ENCODE results near the gene PDGFA. TPM values are rescaled to one million over a fixed set of nuclear protein-coding genes. Genes with fewer than 3 reads are reported as not detected.
A peak's percentile ranks its signal among the peaks of the same experiment; 100 is the strongest.

The PDGFA gene
- total and polyA plus RNA-seq, 5 donors from 2014 or later, result 2.9 TPM; not detected in 4

GRCh38 chr7:537911-538634, 18.4 kb upstream of the PDGFA start:
- Mint-ChIP-seq H3K27ac (no peak overlapping the region), H3K27me3 (no peaks in the 10 kb centered on the region), H3K4me3 (no peak overlapping the region), H3K9me3 (no peaks in the 10 kb centered on the region), H3K36me3 (no peaks in the 10 kb centered on the region), H3K4me1 (peaks cover 0 to 2% (median 0%) of the 10 kb centered on the region in 4 donors)
- DNase-seq, result no peak
- Histone ChIP-seq H3K27me3 (ENCODE audit: control insufficient read depth, insufficient read depth, low read length) (no peaks in the 10 kb centered on the region), H3K4me1 (ENCODE audit: control insufficient read depth, insufficient read depth, low read length, poor library complexity, severe bottlenecking) (no peaks in the 10 kb centered on the region), H3K9me3 (ENCODE audit: control insufficient read depth in 2 of 2, low read length in 2 of 2) (no peaks in the 10 kb centered on the region), H3K4me3 (ENCODE audit: low read depth, low read length) (no peak overlapping the region), H3K36me3 (ENCODE audit: control insufficient read depth, insufficient read depth, low read length) (no peaks in the 10 kb centered on the region), H3K27ac (ENCODE audit: insufficient read depth, low read length, poor library complexity, severe bottlenecking) (no peak overlapping the region)
- ATAC-seq (ENCODE audit: low read depth in 2 of 2), result no peak

DNA sequence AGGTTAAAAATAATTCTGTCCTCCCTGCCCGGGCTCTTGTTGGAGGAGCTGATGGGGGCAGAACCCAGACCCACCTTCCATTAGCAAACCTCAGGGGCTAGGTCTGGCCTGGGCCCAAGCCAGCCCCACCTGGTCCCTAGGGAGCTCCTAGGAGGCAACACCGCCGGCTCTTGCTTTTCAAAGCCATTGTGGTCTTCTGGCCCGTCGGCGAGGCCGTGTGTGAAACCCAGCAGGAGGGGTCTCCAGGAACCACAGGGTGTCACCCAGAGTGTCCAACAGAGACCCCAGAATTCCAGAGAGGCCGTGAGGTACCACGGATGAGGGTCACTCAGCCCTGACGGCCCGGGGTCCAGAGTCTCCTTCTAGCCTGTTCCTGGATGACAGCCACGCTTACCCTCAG, 16.6 kb upstream of the PDGFA start:
- Mint-ChIP-seq H3K4me3 (no peak overlapping the region), H3K9me3 (no peaks in the 10 kb centered on the region), H3K27ac (no peak overlapping the region), H3K4me1 (peaks cover 0 to 2% (median 0%) of the 10 kb centered on the region in 4 donors), H3K27me3 (no peaks in the 10 kb centered on the region), H3K36me3 (no peaks in the 10 kb centered on the region)
- ATAC-seq (ENCODE audit: low read depth in 2 of 2) (no peak), DNase-seq (no peak)
- Histone ChIP-seq H3K27me3 (ENCODE audit: control insufficient read depth, insufficient read depth, low read length) (no peaks in the 10 kb centered on the region), H3K4me3 (ENCODE audit: low read depth, low read length) (no peak overlapping the region), H3K9me3 (ENCODE audit: control insufficient read depth in 2 of 2, low read length in 2 of 2) (no peaks in the 10 kb centered on the region), H3K27ac (ENCODE audit: insufficient read depth, low read length, poor library complexity, severe bottlenecking) (no peak overlapping the region), H3K36me3 (ENCODE audit: control insufficient read depth, insufficient read depth, low read length) (no peaks in the 10 kb centered on the region), H3K4me1 (ENCODE audit: control insufficient read depth, insufficient read depth, low read length, poor library complexity, severe bottlenecking) (no peaks in the 10 kb centered on the region)

- H3K9me3 Mint-ChIP-seq, result no peaks in the 10 kb centered on the region
- Histone ChIP-seq H3K4me3 (ENCODE audit: low read depth, low read length) (no peak overlapping the region), H3K9me3 (ENCODE audit: control insufficient read depth in 2 of 2, low read length in 2 of 2) (no peaks in the 10 kb centered on the region), H3K27ac (ENCODE audit: insufficient read depth, low read length, poor library complexity, severe bottlenecking) (no peak overlapping the region), H3K4me1 (ENCODE audit: control insufficient read depth, insufficient read depth, low read length, poor library complexity, severe bottlenecking) (no peaks in the 10 kb centered on the region), H3K36me3 (ENCODE audit: control insufficient read depth, insufficient read depth, low read length) (no peaks in the 10 kb centered on the region), H3K27me3 (ENCODE audit: control insufficient read depth, insufficient read depth, low read length) (no peaks in the 10 kb centered on the region)
- H3K27ac Mint-ChIP-seq, result peak overlapping the region in 1 of 3 donors; percentile 75
- peaks cover 0 to 2% (median 0%) of the 10 kb centered on the region in 4 donors for H3K4me1 Mint-ChIP-seq
- no peak overlapping the region for H3K4me3 Mint-ChIP-seq
- no peak for ATAC-seq (ENCODE audit: low read depth in 2 of 2)
- no peak for DNase-seq
- H3K36me3 Mint-ChIP-seq, result no peaks in the 10 kb centered on the region
- no peaks in the 10 kb centered on the region for H3K27me3 Mint-ChIP-seq
Measured at GRCh38 chr7:534959-535358, 15.3 kb upstream of the PDGFA start.

DNA sequence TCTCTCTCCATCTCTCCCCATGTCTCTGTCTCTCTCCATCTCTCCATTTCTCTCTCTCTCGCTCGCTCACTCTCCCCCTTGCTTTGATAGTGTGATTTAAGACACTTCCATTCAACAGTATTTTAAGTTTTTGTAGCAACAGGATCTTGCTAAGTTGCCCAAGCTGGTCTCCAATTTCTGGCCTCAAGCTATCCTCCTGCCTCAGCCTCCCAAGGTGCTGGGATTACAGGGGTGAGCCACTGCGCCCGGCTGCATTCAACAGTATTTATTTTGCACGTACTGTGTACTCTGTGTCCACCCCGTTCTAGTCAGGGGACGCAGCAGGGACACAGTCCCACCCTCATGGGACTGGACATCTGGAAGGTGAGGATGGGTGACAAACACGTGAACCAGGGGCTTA, 14.4 kb upstream of the PDGFA start:
- no peak for DNase-seq
- H3K4me1 Mint-ChIP-seq, result peaks cover 0 to 2% (median 0%) of the 10 kb centered on the region in 4 donors
- Histone ChIP-seq H3K27ac (ENCODE audit: insufficient read depth, low read length, poor library complexity, severe bottlenecking) (no peak overlapping the region), H3K27me3 (ENCODE audit: control insufficient read depth, insufficient read depth, low read length) (no peaks in the 10 kb centered on the region), H3K9me3 (ENCODE audit: control insufficient read depth in 2 of 2, low read length in 2 of 2) (no peaks in the 10 kb centered on the region), H3K4me1 (ENCODE audit: control insufficient read depth, insufficient read depth, low read length, poor library complexity, severe bottlenecking) (no peaks in the 10 kb centered on the region), H3K36me3 (ENCODE audit: control insufficient read depth, insufficient read depth, low read length) (no peaks in the 10 kb centered on the region), H3K4me3 (ENCODE audit: low read depth, low read length) (no peak overlapping the region)
- H3K36me3 Mint-ChIP-seq, result no peaks in the 10 kb centered on the region
- no peaks in the 10 kb centered on the region for H3K27me3 Mint-ChIP-seq
- no peak for ATAC-seq (ENCODE audit: low read depth in 2 of 2)
- H3K27ac Mint-ChIP-seq, result peak overlapping the region in 1 of 3 donors; percentile 12
- H3K4me3 Mint-ChIP-seq, result no peak overlapping the region
- no peaks in the 10 kb centered on the region for H3K9me3 Mint-ChIP-seq

- H3K27ac ChIP-seq (ENCODE audit: insufficient read depth, low read length, poor library complexity, severe bottlenecking), result no peak overlapping the region
- Mint-ChIP-seq H3K27ac (no peak overlapping the region), H3K4me1 (peaks cover 0 to 2% (median 0%) of the 10 kb centered on the region in 4 donors), H3K4me3 (no peak overlapping the region), H3K36me3 (no peaks in the 10 kb centered on the region), H3K27me3 (no peaks in the 10 kb centered on the region), H3K9me3 (no peaks in the 10 kb centered on the region)
- H3K36me3 ChIP-seq (ENCODE audit: control insufficient read depth, insufficient read depth, low read length), result no peaks in the 10 kb centered on the region
- no peaks in the 10 kb centered on the region for H3K4me1 ChIP-seq (ENCODE audit: control insufficient read depth, insufficient read depth, low read length, poor library complexity, severe bottlenecking)
- H3K27me3 ChIP-seq (ENCODE audit: control insufficient read depth, insufficient read depth, low read length), result no peaks in the 10 kb centered on the region
- ATAC-seq (ENCODE audit: low read depth in 2 of 2) (no peak), DNase-seq (no peak)
- no peaks in the 10 kb centered on the region for H3K9me3 ChIP-seq (ENCODE audit: control insufficient read depth in 2 of 2, low read length in 2 of 2)
- H3K4me3 ChIP-seq (ENCODE audit: low read depth, low read length), result no peak overlapping the region
Measured at GRCh38 chr7:533266-533665, 13.6 kb upstream of the PDGFA start.

DNA sequence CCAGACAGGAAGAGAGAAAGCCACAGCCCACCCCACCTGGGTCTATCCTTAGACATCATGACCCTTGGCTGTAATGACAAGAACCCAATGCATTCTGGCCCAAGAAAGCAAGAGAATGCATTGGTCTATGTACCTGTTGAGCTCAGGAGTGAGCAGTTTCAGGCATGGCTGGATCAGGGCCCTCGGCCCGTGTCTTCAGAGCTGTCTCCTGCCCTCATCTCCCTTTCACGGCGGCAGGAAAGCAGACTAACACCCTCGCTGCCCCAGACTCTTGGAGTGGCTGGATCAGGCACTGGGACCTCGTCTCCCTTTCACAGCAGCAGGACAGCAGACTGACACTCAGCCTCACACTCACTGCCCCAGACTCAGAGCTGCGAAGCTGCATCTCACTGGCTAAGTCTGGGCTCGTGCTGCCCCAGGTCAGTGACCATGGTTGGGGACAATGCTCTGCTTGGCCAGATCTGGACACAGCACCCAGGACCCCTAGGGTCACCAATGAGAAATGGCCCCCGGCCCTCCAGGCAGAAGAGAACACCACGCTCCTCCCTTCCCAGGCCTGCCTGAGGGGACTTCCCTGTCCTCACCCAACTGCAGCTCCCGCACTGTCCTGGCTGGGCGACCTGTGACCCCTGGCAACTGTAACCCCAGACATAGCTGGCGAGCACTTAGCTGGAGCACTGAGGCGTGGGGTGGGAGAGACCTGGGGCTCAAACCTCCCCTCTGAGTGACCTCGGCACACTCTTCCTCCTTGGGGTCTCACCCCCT, 12.9 kb upstream of the PDGFA start:
- peaks cover 0 to 2% (median 0%) of the 10 kb centered on the region in 4 donors for H3K4me1 Mint-ChIP-seq
- no peaks in the 10 kb centered on the region for H3K36me3 Mint-ChIP-seq
- H3K36me3 ChIP-seq (ENCODE audit: control insufficient read depth, insufficient read depth, low read length), result no peaks in the 10 kb centered on the region
- H3K9me3 Mint-ChIP-seq, result no peaks in the 10 kb centered on the region
- no peak overlapping the region for H3K27ac Mint-ChIP-seq
- H3K27me3 ChIP-seq (ENCODE audit: control insufficient read depth, insufficient read depth, low read length), result no peaks in the 10 kb centered on the region
- no peaks in the 10 kb centered on the region for H3K9me3 ChIP-seq (ENCODE audit: control insufficient read depth in 2 of 2, low read length in 2 of 2)
- H3K4me3 ChIP-seq (ENCODE audit: low read depth, low read length), result no peak overlapping the region
- ATAC-seq (ENCODE audit: low read depth in 2 of 2), result no peak
- DNase-seq, result no peak
- H3K4me3 Mint-ChIP-seq, result no peak overlapping the region
- H3K27ac ChIP-seq (ENCODE audit: insufficient read depth, low read length, poor library complexity, severe bottlenecking), result no peak overlapping the region
- no peaks in the 10 kb centered on the region for H3K4me1 ChIP-seq (ENCODE audit: control insufficient read depth, insufficient read depth, low read length, poor library complexity, severe bottlenecking)
- H3K27me3 Mint-ChIP-seq, result no peaks in the 10 kb centered on the region

- H3K36me3 ChIP-seq (ENCODE audit: control insufficient read depth, insufficient read depth, low read length), result no peaks in the 10 kb centered on the region
- Mint-ChIP-seq H3K4me1 (peaks cover 0 to 2% (median 0%) of the 10 kb centered on the region in 4 donors), H3K4me3 (no peak overlapping the region), H3K27me3 (no peaks in the 10 kb centered on the region), H3K27ac (no peak overlapping the region), H3K9me3 (no peaks in the 10 kb centered on the region), H3K36me3 (no peaks in the 10 kb centered on the region)
- ATAC-seq (ENCODE audit: low read depth in 2 of 2) (no peak), DNase-seq (no peak)
- no peaks in the 10 kb centered on the region for H3K4me1 ChIP-seq (ENCODE audit: control insufficient read depth, insufficient read depth, low read length, poor library complexity, severe bottlenecking)
- no peak overlapping the region for H3K27ac ChIP-seq (ENCODE audit: insufficient read depth, low read length, poor library complexity, severe bottlenecking)
- no peak overlapping the region for H3K4me3 ChIP-seq (ENCODE audit: low read depth, low read length)
- no peaks in the 10 kb centered on the region for H3K9me3 ChIP-seq (ENCODE audit: control insufficient read depth in 2 of 2, low read length in 2 of 2)
- H3K27me3 ChIP-seq (ENCODE audit: control insufficient read depth, insufficient read depth, low read length), result no peaks in the 10 kb centered on the region
Measured at GRCh38 chr7:531777-532176, 12.1 kb upstream of the PDGFA start.

Data from CD4-positive, CD25-positive, alpha-beta regulatory T cell (primary cell).